ENCODE measurements around the gene ZNF732.
"Not testable (repeated sequence)": the region's sequence is repeated elsewhere in the genome, so short reads cannot be mapped to it uniquely, and the experiment has no call there.

ZNF732 gene

DNA sequence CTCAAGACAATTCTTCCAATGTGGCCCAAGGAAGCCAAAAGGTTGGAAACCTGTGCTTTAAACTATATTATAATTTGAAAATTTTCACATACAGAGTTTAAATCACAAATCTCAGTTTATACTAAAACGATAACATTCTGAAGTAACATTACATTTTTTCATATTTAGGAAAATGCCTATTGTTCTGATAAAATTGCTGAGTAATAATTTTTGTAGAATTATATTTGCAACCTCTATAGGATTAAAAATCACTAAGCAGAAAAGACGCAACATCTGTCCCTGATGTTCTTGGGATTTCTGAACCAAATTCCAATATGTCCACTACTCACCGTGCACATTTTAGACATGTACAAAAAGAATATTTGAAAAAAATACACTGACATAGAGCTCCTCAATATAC lies 10.5 kb downstream of the ZNF732 start:
- H3K9me3 Mint-ChIP-seq, result peaks cover 31% of the 10 kb centered on the region
- no peaks in the 10 kb centered on the region for H3K4me1 Mint-ChIP-seq
- ATAC-seq (no peak), DNase-seq (no peak)
- H3K36me3 Mint-ChIP-seq (ENCODE audit: low read depth), result no peaks in the 10 kb centered on the region
- no peak overlapping the region for H3K4me3 Mint-ChIP-seq
- H3K27ac Mint-ChIP-seq, result no peak overlapping the region
- no peaks in the 10 kb centered on the region for H3K27me3 Mint-ChIP-seq

DNA sequence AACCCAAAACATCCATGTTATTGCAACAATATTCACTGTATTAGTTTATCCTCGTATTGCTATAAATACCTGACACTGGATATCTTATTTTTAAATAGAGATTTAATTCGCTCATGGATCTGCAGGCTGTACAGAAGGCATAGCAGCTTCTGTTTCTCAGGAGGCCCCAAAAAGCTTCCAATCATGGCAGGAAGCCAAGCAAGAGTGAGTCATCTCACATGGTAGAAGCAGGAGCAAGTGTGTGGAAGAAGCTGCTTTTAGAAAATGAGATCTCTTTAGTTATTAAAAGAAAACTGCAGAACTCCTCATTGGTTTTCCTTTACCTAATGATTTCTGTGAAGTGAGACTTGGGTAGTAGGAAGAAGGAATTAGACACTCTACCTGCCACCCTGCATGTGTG lies 16.4 kb downstream of the ZNF732 start:
- ATAC-seq, result no peak
- Mint-ChIP-seq H3K36me3 (ENCODE audit: low read depth) (no peaks in the 10 kb centered on the region), H3K4me3 (no peak overlapping the region), H3K4me1 (no peaks in the 10 kb centered on the region), H3K27ac (no peak overlapping the region), H3K9me3 (peaks cover 56% of the 10 kb centered on the region), H3K27me3 (no peaks in the 10 kb centered on the region)
- no peak for DNase-seq

DNA sequence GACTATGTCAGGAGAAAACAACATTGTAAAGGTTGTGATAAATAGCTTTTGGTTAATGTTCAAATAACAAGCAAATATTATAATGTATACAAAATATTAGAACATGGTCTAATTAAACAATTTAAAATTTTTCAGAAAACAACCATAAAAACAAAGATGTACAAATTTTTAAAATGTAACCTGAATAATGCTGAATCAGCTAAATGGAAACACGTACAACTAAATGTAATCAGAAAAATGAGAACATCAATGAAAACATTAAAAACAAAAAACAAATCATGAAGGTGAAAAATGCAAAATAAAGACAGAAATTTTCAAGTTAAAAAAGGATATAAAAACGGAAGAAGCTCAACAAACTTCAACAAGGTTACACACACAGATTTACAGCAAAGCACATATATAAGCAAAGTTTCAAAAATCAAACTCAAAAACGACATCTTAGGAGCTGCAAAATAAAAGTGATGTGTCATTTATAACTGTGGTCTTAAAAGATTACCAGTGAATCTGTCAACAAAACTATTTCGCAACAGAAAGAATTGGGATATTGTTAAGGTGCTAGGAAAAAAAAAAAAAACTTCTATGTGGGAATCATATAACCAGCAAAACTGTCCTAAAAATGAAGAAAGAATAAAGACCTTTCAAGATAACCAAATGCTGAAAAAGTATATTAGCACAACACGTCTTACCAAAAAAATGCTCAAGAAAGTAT lies 31.8 kb downstream of the ZNF732 start:
- Mint-ChIP-seq H3K4me3 (no peak overlapping the region), H3K27me3 (no peaks in the 10 kb centered on the region), H3K4me1 (no peaks in the 10 kb centered on the region), H3K36me3 (ENCODE audit: low read depth) (peaks cover 40% of the 10 kb centered on the region), H3K9me3 (peaks cover 79% of the 10 kb centered on the region), H3K27ac (no peak overlapping the region)
- DNase-seq (no peak), ATAC-seq (no peak)

DNA sequence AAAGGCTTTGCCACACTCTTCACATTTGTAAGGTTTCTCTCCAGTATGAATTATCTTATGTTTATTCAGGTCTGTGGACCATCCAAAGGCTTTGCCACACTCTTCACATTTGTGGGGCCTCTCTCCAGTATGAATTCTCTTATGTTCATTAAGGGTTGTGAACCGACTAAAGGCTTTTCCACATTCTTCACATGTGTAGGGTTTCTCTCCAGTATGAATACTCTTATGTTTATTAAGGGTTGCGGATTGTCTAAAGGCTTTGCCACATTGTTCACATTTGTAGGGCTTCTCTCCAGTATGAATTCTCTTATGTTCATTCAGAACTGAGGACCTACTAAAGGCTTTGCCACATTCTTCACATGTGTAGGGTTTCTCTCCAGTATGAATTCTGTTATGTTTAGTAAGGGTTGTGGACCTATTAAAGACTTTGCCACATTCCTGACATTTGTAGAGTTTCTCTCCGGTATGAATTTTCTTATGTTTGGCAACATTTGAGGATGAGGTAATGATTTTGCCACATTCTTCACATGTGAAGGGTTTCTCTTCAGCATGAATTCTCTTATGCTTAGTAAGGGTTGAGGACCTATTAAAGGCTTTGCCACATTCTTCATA lies 33.7 kb downstream of the ZNF732 start:
- Mint-ChIP-seq H3K27ac (no peak overlapping the region), H3K9me3 (peaks cover 65% of the 10 kb centered on the region), H3K4me1 (no peaks in the 10 kb centered on the region), H3K4me3 (no peak overlapping the region), H3K27me3 (no peaks in the 10 kb centered on the region), H3K36me3 (ENCODE audit: low read depth) (peaks cover 37% of the 10 kb centered on the region)
- no peak for ATAC-seq
- DNase-seq, result no peak

DNA sequence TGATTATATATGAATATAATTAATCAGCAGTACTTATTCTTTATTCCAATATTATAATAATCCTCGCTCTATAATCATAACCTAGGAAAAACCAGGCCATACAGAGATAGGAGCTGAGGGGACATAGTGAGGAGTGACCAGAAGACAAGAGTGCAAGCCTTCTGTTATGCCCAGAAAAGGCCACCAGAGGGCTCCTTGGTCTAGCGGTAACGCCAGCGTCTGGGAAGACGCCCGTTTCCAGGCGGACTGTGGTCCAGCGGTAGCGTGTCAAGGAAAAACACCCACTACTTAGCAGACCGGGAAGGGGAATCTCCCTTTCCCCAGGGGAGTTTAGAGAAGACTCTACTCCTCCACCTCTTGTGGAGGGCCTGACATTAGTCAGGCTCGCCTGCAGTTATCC lies 46.0 kb downstream of the ZNF732 start:
- H3K36me3 Mint-ChIP-seq (ENCODE audit: low read depth), result peaks cover 35% of the 10 kb centered on the region
- H3K27ac Mint-ChIP-seq, H3K4me1 Mint-ChIP-seq, H3K27me3 Mint-ChIP-seq, ATAC-seq, H3K4me3 Mint-ChIP-seq: not testable (repeated sequence)
- peak; percentile 10 for DNase-seq
- peaks cover 66% of the 10 kb centered on the region for H3K9me3 Mint-ChIP-seq

DNA sequence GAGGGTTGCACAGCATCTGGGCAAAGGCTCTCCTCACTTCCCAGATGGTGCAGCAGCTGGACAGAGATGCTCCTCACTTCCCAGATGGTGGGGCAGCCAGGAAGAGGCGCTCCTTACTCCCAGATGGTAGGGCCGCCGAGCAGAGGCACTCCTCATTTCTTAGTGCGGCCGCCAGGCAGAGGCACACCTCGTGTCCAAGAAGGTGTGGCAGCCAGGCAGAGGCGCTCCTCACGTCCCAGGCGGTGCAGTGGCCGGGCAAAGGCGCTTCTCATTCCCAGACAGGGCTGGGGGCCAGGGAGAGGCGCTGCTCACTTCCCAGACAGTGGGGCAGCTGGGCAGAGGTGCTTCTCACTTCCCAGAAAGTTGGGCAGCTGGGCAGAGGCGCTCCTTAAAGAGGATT lies 48.8 kb downstream of the ZNF732 start:
- peaks cover 65% of the 10 kb centered on the region for H3K9me3 Mint-ChIP-seq
- H3K4me1 Mint-ChIP-seq, result no peaks in the 10 kb centered on the region

DNA sequence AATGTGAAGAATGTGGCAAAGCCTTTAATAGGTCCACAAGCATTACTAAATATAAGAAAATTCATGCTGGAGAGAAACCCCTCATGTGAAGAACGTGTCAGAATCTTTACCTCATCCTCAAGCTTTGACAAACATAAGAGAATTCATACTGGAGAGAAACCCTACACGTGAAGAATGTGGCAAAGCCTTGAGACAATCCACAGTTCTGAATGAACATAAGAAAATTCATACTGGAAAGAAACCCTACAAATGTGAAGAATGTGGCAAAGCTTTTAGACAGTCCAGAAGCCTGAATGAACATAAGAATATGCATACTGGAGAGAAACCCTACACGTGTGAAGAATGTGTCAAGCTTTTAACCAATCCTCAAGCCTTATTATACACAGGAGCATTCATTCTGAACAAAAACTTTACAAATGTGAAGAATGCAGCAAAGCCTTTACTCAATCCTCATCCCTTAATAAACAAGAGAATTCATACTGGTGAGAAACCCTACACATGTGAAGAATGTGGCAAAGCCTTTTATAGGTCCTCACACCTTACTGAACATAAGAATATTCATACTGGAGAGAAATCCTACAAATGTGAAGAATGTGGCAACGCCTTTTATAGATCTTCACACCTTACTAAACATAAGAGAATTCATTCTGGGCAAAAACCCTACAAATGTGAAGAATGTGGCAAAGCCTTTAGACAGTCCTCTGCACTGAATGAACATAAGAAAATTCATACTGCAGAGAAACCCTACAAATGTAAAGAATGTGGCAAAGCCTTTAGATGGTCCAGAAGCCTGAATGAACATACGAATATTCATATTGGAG lies 51.1 kb downstream of the ZNF732 start:
- peaks cover 53% of the 10 kb centered on the region for H3K9me3 Mint-ChIP-seq
- no peaks in the 10 kb centered on the region for H3K4me1 Mint-ChIP-seq
- no peak for ATAC-seq
- H3K4me3 Mint-ChIP-seq, result no peak overlapping the region
- H3K27me3 Mint-ChIP-seq, result no peaks in the 10 kb centered on the region
- DNase-seq, result no peak
- no peak overlapping the region for H3K27ac Mint-ChIP-seq
- H3K36me3 Mint-ChIP-seq (ENCODE audit: low read depth), result peaks cover 37% of the 10 kb centered on the region

More for the DNA sequence above, 48.8 kb downstream of the ZNF732 start:
- no peak for DNase-seq
- H3K4me3 Mint-ChIP-seq, result no peak overlapping the region
- H3K27me3 Mint-ChIP-seq, result no peaks in the 10 kb centered on the region
- peaks cover 40% of the 10 kb centered on the region for H3K36me3 Mint-ChIP-seq (ENCODE audit: low read depth)
- no peak overlapping the region for H3K27ac Mint-ChIP-seq
- no peak for ATAC-seq

DNA sequence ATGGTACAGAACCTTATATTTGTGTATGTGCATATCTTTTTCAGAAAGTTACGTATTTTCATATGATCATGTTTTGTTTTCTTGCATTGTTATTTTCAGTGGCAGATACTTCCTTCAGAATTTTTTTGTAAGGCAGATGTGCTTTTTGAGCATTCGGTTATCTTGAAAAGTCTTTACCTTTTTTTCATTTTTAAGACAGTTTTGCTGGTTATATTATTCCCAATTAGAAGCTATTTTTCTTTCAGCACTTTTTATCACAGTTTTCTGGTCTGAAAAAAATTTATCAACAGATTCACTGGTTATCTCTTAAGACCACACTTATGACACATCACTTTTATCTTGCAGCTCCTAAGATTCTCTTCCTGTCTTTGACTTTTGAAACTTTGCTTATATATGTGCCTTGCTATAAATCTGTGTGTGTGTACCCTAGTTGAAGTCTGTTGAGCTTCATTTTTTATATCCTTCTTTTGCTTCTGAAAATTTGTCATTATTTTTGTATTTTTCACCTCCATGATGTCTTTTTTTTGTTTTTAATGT lies 53.1 kb downstream of the ZNF732 start:
- H3K27ac Mint-ChIP-seq, result no peak overlapping the region
- peaks cover 63% of the 10 kb centered on the region for H3K9me3 Mint-ChIP-seq
- H3K4me1 Mint-ChIP-seq, result no peaks in the 10 kb centered on the region
- H3K36me3 Mint-ChIP-seq (ENCODE audit: low read depth), result peaks cover 40% of the 10 kb centered on the region
- H3K4me3 Mint-ChIP-seq, result no peak overlapping the region
- DNase-seq (no peak), ATAC-seq (no peak)
- H3K27me3 Mint-ChIP-seq, result no peaks in the 10 kb centered on the region

DNA sequence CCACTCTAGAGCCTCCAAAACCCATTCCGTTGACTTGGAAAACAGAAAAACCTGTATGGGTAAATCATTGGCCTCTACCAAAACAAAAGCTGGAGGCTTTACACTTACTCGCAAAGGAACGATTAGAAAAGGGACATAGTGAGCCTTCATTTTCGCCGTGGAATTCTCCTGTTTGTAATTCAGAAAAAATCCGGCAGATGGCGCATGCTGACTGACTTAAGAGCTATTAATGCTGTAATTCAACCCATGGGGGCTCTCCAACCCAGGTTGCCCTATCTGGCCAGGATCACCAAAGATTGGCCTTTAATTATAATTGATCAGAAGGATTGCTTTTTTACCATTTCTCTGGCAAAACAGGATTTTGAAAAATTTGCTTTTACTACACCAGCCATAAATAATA lies 60.8 kb downstream of the ZNF732 start:
- H3K4me3 Mint-ChIP-seq, result no peak overlapping the region
- no peaks in the 10 kb centered on the region for H3K27me3 Mint-ChIP-seq
- no peak overlapping the region for H3K27ac Mint-ChIP-seq
- peaks cover 22% of the 10 kb centered on the region for H3K9me3 Mint-ChIP-seq
- peak; percentile 54 for DNase-seq
- H3K36me3 Mint-ChIP-seq (ENCODE audit: low read depth), result peaks cover 6% of the 10 kb centered on the region
- no peak for ATAC-seq
- peaks cover 9% of the 10 kb centered on the region for H3K4me1 Mint-ChIP-seq

DNA sequence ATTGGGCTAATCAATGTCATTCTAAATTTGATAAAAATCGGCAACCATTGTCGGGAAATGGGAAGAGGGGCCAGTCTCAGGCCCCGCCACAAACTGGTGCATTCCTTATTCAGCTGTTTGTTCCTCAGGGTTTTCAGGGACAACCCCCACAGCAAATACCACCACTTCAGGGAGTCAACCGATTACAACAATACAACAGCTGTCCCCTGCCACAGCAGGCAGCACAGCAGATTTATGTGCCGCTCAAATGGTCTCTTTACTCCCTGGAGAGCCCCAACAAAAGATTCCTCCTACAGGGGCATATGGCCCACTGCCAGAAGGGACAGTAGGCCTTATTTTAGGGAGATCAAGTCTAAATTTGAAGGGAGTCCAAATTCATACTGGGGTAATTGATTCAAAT lies 61.8 kb downstream of the ZNF732 start:
- Mint-ChIP-seq H3K36me3 (ENCODE audit: low read depth) (no peaks in the 10 kb centered on the region), H3K27me3 (no peaks in the 10 kb centered on the region), H3K27ac (no peak overlapping the region), H3K4me1 (peaks cover 9% of the 10 kb centered on the region), H3K4me3 (no peak overlapping the region), H3K9me3 (peaks cover 16% of the 10 kb centered on the region)
- ATAC-seq (no peak), DNase-seq (no peak)

DNA sequence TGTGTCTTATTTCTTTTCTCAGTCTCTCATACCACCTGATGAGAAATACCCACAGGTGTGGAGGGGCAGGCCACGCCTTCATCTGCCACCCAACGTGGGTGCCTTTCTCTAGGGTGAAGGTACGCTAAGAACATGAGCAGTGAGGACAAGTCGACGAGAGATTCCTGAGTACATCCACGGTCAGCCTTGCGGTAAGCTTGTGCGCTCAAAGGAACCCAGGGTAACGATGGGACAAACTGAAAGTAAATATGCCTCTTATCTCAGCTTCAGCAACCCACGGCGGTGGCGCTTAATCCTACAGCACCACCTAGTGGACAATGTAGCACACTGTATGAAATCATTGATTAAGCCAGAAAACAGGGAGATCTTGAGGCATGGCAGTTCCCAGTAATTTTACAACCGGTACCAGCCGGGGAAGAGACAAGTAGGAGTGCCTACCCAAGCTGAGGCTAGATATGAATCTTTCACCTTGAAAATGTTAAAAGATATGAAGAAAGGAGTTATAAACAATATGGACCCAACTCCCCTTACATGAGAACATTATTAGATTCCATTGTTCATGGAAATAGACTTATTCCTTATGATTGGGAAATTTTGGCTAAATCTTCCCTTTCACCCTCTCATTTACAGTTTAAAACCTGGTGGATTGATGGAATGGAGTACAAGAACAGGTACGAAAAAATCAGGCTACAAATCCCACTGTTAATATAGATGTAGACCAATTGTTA lies 63.0 kb downstream of the ZNF732 start:
- Mint-ChIP-seq H3K36me3 (ENCODE audit: low read depth) (no peaks in the 10 kb centered on the region), H3K27me3 (no peaks in the 10 kb centered on the region), H3K9me3 (peaks cover 10% of the 10 kb centered on the region), H3K4me3 (peak overlapping the region; percentile 79), H3K27ac (peak overlapping the region; percentile 66), H3K4me1 (peaks cover 9% of the 10 kb centered on the region)
- peak; percentile 55 for DNase-seq
- peak; percentile 92 for ATAC-seq

DNA sequence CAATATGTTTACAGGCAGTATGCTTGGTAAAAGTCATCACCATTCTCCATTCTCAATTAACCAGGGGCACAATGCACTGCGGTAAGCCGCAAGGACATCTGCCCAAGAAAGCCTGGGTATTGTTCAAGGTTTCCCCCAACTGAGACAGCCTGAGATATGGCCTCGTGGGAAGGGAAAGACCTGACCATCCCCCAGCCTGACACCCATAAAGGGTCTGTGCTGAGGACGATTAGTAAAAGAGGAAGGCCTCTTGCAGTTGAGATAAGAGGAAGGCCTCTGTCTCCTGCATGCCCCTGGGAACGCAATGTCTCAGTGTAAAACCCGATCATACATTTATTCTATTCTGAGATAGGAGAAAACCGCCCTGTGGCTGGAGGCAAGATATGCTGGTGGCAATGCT lies 63.9 kb downstream of the ZNF732 start:
- not testable (repeated sequence) for H3K4me1 Mint-ChIP-seq; ATAC-seq; H3K9me3 Mint-ChIP-seq; H3K27me3 Mint-ChIP-seq; H3K27ac Mint-ChIP-seq; H3K36me3 Mint-ChIP-seq (ENCODE audit: low read depth); DNase-seq
- H3K4me3 Mint-ChIP-seq, result peak overlapping the region; percentile 79

DNA sequence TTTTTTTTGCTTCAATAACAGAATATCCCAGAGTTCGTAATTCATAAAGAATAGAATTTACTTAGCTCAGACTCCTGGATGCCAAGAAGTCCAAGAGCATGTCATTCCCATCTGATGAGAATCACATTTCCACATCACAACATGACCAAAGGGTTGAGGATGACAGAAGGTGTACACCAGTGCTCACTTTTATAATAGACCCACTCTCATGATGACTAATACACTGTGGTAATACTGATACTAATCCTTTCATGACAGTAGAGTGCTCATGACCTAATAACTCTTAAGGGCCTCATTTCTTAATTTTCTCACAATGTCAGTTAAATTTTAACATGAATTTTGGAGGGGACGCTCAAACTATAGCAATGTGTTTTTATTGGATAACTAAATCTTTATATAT lies 69.2 kb downstream of the ZNF732 start:
- Mint-ChIP-seq H3K9me3 (peaks cover 12% of the 10 kb centered on the region), H3K36me3 (ENCODE audit: low read depth) (peaks cover 2% of the 10 kb centered on the region), H3K27ac (no peak overlapping the region)

DNA sequence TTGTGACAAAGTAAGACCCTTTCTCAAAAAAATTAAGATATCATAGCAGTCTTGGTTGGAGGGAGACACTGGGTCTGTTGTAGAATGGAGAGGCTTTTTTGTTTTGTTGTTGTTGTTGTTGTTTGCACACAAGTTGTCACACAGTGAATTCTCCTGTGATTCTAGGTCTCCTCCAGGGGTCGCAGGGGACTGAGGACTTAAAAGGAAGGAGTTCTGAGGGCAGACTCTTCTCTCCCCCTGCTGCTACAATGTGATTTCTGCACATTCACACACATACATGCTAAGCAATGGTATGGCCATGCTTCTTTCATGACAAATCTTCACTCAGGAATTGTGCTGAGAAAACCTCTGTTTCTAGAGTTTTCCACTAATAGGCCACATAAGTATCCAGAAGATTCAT lies 71.1 kb downstream of the ZNF732 start:
- H3K36me3 Mint-ChIP-seq (ENCODE audit: low read depth), result peaks cover 6% of the 10 kb centered on the region
- no peak overlapping the region for H3K27ac Mint-ChIP-seq
- peaks cover 26% of the 10 kb centered on the region for H3K9me3 Mint-ChIP-seq
- ATAC-seq (no peak), DNase-seq (no peak)
- H3K27me3 Mint-ChIP-seq, result no peaks in the 10 kb centered on the region
- no peak overlapping the region for H3K4me3 Mint-ChIP-seq
- peaks cover 3% of the 10 kb centered on the region for H3K4me1 Mint-ChIP-seq

More for the DNA sequence above, 69.2 kb downstream of the ZNF732 start:
- H3K4me3 Mint-ChIP-seq, result no peak overlapping the region
- DNase-seq (no peak), ATAC-seq (no peak)
- H3K4me1 Mint-ChIP-seq, result no peaks in the 10 kb centered on the region
- H3K27me3 Mint-ChIP-seq, result no peaks in the 10 kb centered on the region

Measured in activated naive CD8-positive, alpha-beta T cell treated with anti-CD3 and anti-CD28 coated beads, Interleukin-2, amount 50 U/mL, for 24 hours (primary cell).